Fibroblast of pulmonary artery (primary cell): Measurements from ENCODE around the gene APOC1.
"Not testable (repeated sequence)": the region's sequence is repeated elsewhere in the genome, so short reads cannot be mapped to it uniquely, and the experiment has no call there.

ENCODE experiments used
- DNase-seq: peaks from one replicate; pipeline ENCODE4 v3.0.0-alpha.2; 2010; ENCODE audit warnings: low read depth
- H3K4me3 ChIP-seq: replicated peaks from 2 replicates; pipeline ENCODE4 v1.5.1; 2011; ENCODE audit warnings: low read depth, mild to moderate bottlenecking, control low read depth, low read length, moderate library complexity
- CTCF ChIP-seq: IDR thresholded peaks from 2 replicates; pipeline ENCODE4 v1.5.1; 2011; ENCODE audit warnings: mild to moderate bottlenecking, control low read depth, low read length, inconsistent platforms; ENCODE audit errors: missing control alignments

The APOC1 gene

DNA sequence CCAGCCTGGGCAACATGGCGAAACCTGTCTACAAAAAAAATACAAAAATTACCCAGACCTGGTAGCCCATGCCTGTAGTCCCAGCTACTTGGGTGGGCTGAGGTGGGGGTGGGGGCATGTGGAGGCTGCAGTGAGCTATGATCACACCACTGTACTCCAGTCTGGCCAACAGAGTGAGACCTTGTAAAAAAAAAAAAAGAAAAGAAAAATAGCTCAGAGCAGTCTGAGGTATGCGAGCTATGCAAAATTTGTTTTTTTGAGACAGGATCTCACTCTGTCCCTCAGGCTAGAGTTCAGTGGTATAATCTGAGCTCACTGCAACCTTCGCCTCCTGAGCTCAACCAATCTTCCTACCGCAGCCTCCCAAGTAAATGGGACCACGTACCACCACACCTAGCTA lies 30.5 kb upstream of the APOC1 start:
- DNase-seq = no peak
- no peak overlapping the region for H3K4me3 ChIP-seq
- no peak for TF ChIP-seq CTCF

DNA sequence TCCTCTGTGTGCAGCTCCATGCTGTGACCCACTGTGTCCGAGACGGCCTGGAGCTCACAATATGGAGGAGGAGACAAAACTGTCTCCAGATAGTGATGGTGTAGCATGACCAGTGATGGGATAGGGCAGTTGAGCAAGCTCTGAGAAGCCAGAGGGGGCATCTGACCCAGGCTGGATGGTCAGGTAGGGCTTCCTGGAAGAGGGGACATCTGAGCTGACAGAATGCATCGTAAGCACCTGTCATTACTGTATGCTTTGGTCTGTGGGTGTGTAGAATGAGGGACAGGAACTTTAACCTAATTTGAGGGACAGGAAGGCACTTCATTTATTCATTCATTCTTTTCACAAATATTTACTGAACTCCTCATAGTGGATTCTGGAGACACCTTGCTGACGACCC lies 29.8 kb upstream of the APOC1 start:
- TF ChIP-seq CTCF = no peak
- H3K4me3 ChIP-seq = no peak overlapping the region
- DNase-seq = no peak

- no peak for TF ChIP-seq CTCF
- no peak overlapping the region for H3K4me3 ChIP-seq
- no peak for DNase-seq
These were observed 28.3 kb upstream of the APOC1 start for GRCh38 chr19:44886141-44886540.

DNA sequence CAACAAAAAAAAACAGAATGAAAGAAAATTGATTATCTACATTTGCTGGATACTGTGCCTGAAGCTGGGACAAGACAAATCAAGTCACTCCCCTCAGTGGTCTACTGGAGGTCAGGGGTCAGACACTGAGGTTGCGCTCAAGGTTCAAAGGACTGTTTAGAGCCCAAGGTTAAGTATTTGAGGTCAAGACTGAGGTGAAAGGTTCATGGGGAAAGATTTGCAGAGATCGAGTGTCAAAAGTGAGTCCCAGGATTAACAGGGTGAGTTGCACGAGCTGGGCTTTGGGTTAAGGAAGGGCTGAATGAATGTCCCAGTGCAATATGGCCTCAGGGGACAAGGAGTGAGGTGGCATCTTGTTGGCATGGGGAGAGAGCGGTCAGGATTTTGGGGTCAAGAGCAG lies 26.8 kb upstream of the APOC1 start:
- no peak for TF ChIP-seq CTCF
- H3K4me3 ChIP-seq = no peak overlapping the region
- no peak for DNase-seq

GRCh38 chr19:44888335-44888734 lies 26.1 kb upstream of the APOC1 start:
- H3K4me3 ChIP-seq, DNase-seq: not testable (repeated sequence)

DNA sequence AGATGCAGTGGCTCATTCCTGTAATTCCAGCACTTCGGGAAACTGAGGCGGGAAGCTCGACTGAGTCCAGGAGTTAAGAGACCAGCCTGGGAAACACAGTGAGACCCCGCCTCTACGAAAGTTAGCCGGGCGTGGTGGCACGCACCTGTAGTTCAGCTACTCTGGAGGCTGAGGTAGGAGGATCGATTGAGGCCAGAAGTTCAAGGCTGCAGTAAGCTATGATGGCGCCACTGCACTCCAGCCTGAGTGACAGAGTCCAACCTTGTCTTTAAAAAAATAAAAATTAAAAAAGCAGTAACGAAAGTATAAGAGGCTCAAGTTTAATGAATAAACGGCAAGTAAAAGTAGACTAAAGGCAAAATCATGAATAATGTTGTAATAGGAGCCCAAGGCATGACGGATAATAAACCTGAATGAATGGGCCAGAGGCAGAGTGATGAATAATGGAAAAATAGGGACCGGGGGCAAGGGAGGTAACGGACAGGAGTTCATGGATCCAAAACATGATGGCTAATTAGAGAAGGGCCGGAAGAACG lies 24.5 kb upstream of the APOC1 start:
- H3K4me3 ChIP-seq = peak overlapping the region; percentile 65
- TF ChIP-seq CTCF = no peak
- DNase-seq = no peak

DNA sequence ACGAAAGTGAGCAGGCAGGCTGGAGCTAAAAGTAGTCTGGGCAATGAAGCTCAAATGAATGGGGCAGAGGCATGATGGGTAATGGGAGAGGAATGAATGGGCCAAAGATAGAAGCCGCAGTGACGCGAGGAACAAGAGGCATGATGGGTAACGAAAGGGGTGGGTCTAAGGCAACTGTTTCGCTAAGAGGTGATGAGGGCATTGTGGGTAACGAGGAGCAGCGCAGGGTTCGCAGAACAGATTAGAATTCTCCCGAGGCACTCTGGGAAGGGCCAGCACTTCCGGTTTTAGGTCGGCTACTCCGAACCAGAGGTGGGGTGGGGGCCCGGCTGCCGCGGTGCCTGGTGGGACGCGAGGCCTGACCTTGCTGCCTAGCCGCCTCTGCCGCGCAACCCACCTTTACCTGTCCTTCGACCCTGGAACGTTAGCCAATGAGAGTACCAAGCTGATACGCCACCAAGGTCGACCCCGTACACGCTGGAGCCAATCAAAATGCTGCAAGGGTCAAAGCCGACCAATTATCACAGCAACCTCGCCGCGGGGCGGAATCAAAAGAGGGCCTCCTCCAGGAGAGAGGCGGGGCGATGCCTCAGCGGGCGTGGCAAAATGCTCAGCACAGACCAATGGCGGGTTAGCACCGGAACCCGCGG lies 23.9 kb upstream of the APOC1 start:
- DNase-seq = peak; percentile 99
- no peak for TF ChIP-seq CTCF
- H3K4me3 ChIP-seq = peak overlapping the region; percentile 65
